NK-92 treated with Interleukin-12 subunit alpha and Interleukin-12 subunit beta, amount 100 ng/mL, for 24 hours (cell line): ENCODE data around the gene NSG1.

Experiments used
- DNase-seq: peaks from one replicate; lab custom pipeline; 2025; lab: John Stamatoyannopoulos, UW

The NSG1 gene

GRCh38 chr4:4374388-4375098, 12.4 kb upstream of the NSG1 start:
- no peak for DNase-seq

- no peak for DNase-seq
These were observed 10.8 kb upstream of the NSG1 start for GRCh38 chr4:4376074-4376473.

GRCh38 chr4:4377191-4377590, 9.7 kb upstream of the NSG1 start:
- no peak for DNase-seq

- no peak for DNase-seq
These were observed 9.0 kb upstream of the NSG1 start for GRCh38 chr4:4377732-4378460.

GRCh38 chr4:4379540-4380087, 7.3 kb upstream of the NSG1 start:
- DNase-seq, result no peak

GRCh38 chr4:4383085-4383484, 3.8 kb upstream of the NSG1 start:
- no peak for DNase-seq

- DNase-seq, result no peak
These were observed 2.1 kb upstream of the NSG1 start for GRCh38 chr4:4384837-4385236.

- no peak for DNase-seq
These were observed 1.1 kb upstream of the NSG1 start for GRCh38 chr4:4385729-4386295.

- DNase-seq, result no peak
These were observed 586 bp upstream of the NSG1 start for GRCh38 chr4:4386296-4386735.

- no peak for DNase-seq
These were observed 819 bp downstream of the NSG1 start for GRCh38 chr4:4387531-4388310.

- DNase-seq, result no peak
These were observed 1.4 kb downstream of the NSG1 start for GRCh38 chr4:4388311-4388790.

GRCh38 chr4:4388836-4389575, 2.1 kb downstream of the NSG1 start:
- no peak for DNase-seq

GRCh38 chr4:4390046-4390445, 3.1 kb downstream of the NSG1 start:
- DNase-seq, result no peak

- no peak for DNase-seq
These were observed 3.8 kb downstream of the NSG1 start for GRCh38 chr4:4390515-4391240.

GRCh38 chr4:4391866-4392265, 5.0 kb downstream of the NSG1 start:
- DNase-seq, result no peak

- DNase-seq, result no peak
These were observed 5.7 kb downstream of the NSG1 start for GRCh38 chr4:4392501-4393183.

- DNase-seq, result no peak
These were observed 7.7 kb downstream of the NSG1 start for GRCh38 chr4:4394644-4395043.

GRCh38 chr4:4395371-4395770, 8.5 kb downstream of the NSG1 start:
- DNase-seq, result no peak

- DNase-seq, result no peak
These were observed 9.1 kb downstream of the NSG1 start for GRCh38 chr4:4395849-4396627.
